Measurements from ENCODE around the gene ERG28.

Gene ERG28

GRCh38 chr14:75657331-75657730, 3.3 kb downstream of the ERG28 start:
- no peak for DNase-seq

- no peak for DNase-seq
Observed at GRCh38 chr14:75655235-75655634, 5.4 kb downstream of the ERG28 start.

DNA sequence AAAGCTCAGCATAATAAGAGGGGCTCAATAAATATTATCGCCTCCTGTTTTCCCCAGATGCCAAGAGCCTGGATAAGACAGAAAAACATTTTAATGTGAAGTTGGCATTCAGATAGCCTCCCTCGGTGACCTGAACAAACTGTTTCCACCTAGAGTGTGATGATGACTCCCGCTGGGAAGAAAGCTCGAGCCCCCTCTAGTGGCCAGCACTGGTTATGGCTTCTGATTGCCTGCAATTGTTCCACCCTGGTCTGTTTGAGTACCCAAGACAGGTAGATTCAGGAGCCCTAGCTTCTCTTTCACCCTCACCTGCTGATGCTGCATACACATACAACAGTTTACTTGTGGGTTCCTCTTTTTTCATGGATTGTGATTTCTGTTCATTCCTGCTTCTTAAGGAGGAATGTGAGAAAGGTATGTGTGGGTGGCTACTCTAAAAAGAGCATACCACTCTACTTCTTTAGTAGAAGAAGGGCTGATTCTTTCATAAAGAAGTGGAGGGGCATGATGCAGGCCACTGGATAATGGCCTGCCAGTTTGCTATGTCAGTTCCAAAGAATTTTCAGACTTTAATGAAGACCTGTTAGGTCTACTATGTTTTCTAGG, 6.4 kb downstream of the ERG28 start:
- peak; percentile 58 for DNase-seq

DNA sequence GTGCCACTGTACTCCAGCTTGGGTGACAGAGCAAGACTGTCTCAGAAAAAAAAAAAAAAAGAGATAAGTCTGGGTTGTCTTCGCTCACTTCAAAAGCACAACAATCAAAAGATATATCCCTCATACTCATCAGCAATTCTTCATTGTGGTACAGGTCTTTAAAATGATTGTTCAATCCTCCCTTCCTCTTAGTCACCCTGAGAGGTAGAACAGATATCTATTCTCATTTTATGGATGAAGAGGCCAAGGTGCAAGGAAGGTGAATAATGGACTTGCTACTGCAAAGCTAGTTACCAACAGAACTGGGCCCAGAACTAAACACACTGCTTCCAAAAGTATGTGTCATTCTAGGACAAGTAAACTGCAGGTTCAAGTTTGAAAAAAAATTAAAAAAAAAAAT, 7.1 kb downstream of the ERG28 start:
- no peak for DNase-seq

- DNase-seq = no peak
Observed at GRCh38 chr14:75650253-75651058, 10.2 kb downstream of the ERG28 start.

DNA sequence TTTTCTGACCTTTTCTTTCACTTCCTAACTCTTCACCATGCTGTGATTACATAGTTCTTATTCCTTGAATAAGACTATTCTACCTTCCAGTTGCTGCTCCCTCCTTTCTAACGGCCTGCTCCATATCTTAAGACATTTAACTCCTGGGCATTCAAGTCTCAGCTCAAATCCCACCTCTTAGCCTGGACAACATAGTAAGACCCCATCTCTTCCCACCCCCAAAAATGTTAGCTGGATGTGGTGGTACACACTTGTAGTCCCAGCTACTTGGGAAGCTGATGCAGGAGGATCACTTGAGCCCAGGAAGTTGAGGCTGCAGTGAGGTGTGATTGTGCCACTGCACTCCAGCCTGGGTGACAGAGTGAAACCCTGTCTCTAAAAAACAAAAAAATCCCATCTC, 10.9 kb downstream of the ERG28 start:
- no peak for DNase-seq

- DNase-seq = no peak
Observed at GRCh38 chr14:75649337-75649736, 11.3 kb downstream of the ERG28 start.

DNA sequence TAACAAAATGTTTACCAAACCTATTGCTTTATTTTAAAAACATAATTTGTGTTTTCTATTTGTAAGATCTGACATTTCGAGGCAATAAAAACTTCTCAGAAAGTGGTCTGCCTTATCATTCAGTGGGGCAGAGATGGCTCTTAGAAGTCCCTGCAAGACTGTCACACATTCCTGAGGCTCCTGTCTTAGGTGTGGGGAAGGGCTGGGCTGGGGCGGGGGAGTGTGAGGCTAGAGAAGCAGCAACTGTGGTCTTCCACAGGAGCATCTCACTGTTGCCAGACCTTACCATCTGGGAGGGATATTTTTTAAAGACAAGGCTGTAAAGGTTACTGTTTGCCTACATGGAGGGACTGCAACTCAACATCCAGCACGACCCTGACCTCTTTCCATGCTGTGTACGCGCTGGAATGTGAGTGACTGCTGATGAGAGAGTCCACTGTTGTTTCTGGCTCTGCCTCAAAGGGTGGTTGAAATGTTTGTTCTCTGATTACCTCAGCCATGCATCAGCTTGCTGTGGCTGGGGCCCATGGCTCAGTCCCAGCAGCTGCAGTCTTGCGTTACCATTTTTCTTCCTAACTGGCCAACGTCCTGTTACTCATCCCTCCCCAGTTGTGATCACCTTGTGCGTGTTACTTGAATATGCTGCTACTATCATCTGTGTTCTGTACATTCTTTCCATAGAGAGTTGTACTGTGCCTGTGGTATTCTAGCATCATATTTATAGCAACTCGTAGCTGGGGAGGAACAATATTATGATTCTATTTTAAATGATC, 12.4 kb downstream of the ERG28 start:
- DNase-seq = no peak

DNA sequence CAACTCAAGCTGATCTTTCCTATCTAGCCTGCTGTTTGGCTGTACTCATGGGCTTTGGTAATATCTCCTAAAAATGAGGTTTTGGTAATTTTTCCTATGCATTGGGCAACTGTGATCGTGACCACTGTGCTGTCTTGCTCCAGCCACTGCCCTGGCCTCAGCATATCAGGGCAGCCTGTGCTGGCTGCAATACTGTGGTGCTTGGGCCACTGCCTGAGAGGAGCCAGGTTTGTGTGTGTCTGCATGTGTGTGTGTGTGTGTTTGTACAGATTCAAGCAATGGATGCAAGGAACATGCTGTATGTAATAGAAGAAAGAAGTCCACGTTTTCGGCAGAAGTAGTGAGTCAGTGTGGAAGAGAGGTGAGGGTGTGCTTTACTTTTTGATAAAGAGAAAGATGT, 13.0 kb downstream of the ERG28 start:
- no peak for DNase-seq

- no peak for DNase-seq
Observed at GRCh38 chr14:75646762-75647161, 13.9 kb downstream of the ERG28 start.

DNA sequence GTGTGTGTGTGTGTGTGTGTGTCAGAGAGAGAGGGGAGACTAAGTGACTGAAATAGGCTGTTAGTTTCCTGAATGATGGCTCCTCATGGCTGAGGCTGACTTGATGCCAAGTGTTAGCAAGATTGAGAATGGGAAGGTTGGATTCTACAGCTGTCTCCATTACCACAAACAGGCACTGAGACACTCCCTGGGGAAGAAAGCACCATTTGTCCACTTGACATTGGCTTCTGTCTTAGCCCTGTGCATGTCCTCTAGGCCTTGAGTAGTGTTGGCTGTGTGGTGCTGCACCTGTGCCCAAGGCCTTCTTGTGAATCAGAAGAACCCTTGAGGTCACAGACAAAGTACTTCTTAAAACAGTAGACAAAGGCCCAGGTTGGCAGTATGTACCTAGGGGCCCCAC, 15.6 kb downstream of the ERG28 start:
- DNase-seq = no peak

- no peak for DNase-seq
Observed at GRCh38 chr14:75643985-75644384, 16.7 kb downstream of the ERG28 start.

GRCh38 chr14:75640876-75641275, 19.8 kb downstream of the ERG28 start:
- no peak for DNase-seq

DNA sequence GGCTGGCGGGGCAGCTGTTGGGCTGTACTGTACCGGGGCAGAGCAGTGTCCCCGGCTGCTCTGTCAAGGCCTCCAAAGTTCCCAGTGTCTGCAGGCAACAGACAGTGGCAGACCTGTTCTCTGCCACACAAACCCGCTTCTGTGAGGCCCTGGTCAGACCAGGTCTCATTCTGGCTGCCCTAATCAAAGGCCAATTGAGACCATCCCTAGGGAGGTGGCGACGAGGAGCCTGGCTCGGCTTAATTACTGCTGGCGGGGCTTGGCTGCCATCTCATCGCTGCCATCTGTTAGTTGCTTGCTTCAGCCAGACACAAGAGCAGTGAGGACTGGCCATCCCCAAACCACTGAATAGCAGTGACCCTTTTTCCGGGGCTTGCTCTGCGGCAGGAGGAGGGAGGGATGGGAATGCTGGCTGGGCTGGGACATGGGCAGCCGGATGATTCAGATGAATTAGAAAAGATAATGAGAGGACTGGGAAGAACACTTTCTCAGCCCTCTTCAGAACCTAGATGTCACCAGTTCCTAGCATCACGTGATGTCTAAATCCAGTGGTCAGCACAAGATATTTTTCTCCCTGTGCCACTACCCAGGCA, 24.5 kb downstream of the ERG28 start:
- DNase-seq = peak; percentile 17

- no peak for DNase-seq
Observed at GRCh38 chr14:75634848-75635247, 25.8 kb downstream of the ERG28 start.

DNA sequence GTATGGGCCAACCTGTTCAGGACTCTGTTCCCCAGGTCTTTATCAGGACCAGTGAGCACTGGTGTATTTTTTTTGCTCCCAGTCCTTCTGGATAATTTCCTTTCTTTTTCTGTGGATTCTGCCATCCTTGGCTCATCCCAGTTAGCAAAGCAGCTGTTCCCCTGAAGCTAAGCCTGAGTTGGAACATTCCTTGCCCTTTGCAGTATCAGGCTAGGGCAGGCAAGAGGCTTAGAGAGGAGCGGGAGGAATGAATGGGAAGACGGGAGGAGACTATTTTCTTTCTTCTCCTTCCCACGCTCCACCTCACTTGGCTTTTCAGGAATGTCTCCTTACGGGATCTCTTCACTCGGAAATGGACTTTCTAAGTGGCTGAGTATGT, 29.2 kb downstream of the ERG28 start:
- DNase-seq = no peak

DNA sequence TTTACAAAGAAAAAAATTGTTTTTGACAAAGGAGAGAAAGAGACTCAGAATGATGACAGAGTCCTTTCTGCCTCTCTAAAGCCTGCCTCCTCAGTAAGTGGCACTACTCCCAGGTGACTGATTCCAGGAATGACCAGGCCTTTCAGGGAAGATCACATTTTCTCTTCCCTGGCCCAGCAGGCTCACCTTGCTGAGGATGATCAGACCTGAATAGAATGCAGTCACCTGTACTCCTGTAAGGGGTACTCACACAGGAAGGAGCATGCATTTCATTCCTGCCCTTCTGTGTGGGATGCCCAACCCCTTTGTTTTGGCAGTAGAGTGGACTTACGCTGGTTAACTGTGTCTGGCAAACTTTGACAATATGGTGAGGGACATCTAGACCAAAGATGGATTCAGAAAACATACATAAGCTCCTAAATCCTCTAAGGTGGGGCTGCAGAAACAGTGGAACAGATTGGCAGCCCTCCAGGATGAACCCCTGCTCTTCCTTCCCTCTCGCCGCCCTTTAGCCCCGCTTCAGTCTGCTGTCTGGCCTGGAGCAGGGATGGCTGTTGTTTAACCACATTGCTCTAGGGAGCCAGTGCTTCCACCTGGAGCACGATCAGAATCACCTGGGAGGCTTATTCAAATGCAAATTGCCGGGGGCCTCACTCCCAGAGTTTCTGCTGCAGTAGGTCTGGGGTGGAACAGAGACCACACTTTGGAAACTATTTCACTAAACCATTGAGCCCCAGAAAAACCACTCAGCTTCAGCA, 29.8 kb downstream of the ERG28 start:
- DNase-seq = no peak

GRCh38 chr14:75628816-75629215, 31.9 kb downstream of the ERG28 start:
- no peak for DNase-seq

DNA sequence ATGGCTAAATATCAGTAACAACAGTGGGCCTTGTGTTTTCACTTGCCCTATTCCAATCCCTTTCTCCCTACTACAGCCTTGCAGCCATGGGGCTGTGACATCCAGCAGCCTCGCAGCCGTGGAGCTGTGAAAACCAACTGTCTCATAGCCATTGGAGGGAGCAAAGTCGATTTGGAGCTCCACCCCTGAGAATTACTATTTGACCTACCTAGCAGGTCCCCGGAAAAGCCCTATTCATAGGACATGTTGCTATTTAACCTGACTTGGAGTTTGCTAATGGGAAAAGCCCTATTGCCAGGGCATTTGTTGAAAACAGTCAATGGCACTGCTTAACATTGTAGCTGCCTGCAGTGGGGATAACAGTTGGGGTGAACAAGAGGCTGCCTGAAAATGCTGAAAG, 33.3 kb downstream of the ERG28 start:
- no peak for DNase-seq

- no peak for DNase-seq
Observed at GRCh38 chr14:75626863-75627262, 33.8 kb downstream of the ERG28 start.

DNA sequence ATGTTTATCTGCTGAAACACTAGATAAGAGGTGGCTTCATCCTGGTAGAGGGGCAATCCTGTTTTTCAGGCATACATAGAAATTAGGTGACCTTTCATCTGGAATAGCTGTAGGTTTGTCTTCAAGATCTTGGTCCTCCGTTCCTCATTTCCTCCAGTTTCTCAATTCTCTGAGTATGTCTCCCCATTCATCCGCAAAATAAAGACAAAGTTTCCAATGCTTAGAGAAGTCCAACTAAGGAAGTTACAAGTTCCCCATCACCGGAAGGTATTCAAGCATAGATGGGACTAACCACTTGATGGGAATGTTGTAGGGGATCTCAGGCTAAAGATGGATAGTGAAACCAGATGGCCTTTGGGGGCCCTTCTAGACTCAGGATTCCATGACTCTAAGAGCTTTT, 34.3 kb downstream of the ERG28 start:
- no peak for DNase-seq

- no peak for DNase-seq
Observed at GRCh38 chr14:75625034-75625433, 35.6 kb downstream of the ERG28 start.

GRCh38 chr14:75619548-75619947, 41.1 kb downstream of the ERG28 start:
- no peak for DNase-seq
